Measurements from ENCODE around the gene CALML3. TPM values are rescaled to one million over a fixed set of nuclear protein-coding genes. Genes with fewer than 3 reads are reported as not detected.

CALML3 gene
- total and polyA plus RNA-seq, 2 of the 8 experiments (the other 6 are each of a cell fraction or from before 2014, with no cell fraction given) = not detected

DNA sequence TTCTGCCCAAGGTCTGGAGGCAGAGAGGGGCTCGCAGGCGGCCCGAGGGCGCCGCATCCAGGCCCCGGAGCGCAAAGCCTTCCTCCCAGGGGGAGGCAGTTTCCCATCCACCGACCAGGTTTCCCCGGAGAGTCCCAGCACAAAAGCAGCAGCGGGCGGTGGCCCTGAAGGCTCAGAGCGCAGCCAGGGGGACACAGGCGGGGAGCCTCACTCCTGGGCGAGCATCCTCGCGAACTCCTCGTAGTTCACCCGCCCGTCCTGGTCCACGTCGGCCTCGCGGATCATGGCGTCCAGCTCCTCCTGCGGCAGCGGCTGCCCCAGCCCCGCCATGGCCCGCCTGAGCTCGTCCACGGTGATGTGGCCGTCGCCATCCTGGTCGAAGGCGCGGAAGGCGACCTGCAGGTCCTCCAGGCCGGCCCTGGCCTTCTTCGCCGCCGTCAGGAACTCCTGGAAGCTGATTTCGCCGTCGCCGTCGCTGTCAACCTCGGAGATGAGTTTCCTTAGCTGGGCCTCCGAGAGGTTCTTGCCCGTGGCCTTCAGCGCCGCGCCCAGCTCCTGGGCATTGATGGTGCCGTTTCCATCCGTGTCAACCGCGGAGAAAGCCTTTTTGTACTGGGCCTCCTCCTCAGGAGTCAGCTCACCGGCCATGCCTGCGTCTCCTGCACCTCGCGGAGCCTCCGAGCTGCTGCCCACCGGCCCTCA lies 25.8 kb upstream of the CALML3 start (continued):
- TF ChIP-seq, protein P1, sequence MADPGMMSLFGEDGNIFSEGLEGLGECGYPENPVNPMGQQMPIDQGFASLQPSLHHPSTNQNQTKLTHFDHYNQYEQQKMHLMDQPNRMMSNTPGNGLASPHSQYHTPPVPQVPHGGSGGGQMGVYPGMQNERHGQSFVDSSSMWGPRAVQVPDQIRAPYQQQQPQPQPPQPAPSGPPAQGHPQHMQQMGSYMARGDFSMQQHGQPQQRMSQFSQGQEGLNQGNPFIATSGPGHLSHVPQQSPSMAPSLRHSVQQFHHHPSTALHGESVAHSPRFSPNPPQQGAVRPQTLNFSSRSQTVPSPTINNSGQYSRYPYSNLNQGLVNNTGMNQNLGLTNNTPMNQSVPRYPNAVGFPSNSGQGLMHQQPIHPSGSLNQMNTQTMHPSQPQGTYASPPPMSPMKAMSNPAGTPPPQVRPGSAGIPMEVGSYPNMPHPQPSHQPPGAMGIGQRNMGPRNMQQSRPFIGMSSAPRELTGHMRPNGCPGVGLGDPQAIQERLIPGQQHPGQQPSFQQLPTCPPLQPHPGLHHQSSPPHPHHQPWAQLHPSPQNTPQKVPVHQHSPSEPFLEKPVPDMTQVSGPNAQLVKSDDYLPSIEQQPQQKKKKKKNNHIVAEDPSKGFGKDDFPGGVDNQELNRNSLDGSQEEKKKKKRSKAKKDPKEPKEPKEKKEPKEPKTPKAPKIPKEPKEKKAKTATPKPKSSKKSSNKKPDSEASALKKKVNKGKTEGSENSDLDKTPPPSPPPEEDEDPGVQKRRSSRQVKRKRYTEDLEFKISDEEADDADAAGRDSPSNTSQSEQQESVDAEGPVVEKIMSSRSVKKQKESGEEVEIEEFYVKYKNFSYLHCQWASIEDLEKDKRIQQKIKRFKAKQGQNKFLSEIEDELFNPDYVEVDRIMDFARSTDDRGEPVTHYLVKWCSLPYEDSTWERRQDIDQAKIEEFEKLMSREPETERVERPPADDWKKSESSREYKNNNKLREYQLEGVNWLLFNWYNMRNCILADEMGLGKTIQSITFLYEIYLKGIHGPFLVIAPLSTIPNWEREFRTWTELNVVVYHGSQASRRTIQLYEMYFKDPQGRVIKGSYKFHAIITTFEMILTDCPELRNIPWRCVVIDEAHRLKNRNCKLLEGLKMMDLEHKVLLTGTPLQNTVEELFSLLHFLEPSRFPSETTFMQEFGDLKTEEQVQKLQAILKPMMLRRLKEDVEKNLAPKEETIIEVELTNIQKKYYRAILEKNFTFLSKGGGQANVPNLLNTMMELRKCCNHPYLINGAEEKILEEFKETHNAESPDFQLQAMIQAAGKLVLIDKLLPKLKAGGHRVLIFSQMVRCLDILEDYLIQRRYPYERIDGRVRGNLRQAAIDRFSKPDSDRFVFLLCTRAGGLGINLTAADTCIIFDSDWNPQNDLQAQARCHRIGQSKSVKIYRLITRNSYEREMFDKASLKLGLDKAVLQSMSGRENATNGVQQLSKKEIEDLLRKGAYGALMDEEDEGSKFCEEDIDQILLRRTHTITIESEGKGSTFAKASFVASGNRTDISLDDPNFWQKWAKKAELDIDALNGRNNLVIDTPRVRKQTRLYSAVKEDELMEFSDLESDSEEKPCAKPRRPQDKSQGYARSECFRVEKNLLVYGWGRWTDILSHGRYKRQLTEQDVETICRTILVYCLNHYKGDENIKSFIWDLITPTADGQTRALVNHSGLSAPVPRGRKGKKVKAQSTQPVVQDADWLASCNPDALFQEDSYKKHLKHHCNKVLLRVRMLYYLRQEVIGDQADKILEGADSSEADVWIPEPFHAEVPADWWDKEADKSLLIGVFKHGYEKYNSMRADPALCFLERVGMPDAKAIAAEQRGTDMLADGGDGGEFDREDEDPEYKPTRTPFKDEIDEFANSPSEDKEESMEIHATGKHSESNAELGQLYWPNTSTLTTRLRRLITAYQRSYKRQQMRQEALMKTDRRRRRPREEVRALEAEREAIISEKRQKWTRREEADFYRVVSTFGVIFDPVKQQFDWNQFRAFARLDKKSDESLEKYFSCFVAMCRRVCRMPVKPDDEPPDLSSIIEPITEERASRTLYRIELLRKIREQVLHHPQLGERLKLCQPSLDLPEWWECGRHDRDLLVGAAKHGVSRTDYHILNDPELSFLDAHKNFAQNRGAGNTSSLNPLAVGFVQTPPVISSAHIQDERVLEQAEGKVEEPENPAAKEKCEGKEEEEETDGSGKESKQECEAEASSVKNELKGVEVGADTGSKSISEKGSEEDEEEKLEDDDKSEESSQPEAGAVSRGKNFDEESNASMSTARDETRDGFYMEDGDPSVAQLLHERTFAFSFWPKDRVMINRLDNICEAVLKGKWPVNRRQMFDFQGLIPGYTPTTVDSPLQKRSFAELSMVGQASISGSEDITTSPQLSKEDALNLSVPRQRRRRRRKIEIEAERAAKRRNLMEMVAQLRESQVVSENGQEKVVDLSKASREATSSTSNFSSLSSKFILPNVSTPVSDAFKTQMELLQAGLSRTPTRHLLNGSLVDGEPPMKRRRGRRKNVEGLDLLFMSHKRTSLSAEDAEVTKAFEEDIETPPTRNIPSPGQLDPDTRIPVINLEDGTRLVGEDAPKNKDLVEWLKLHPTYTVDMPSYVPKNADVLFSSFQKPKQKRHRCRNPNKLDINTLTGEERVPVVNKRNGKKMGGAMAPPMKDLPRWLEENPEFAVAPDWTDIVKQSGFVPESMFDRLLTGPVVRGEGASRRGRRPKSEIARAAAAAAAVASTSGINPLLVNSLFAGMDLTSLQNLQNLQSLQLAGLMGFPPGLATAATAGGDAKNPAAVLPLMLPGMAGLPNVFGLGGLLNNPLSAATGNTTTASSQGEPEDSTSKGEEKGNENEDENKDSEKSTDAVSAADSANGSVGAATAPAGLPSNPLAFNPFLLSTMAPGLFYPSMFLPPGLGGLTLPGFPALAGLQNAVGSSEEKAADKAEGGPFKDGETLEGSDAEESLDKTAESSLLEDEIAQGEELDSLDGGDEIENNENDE (IDR thresholded peaks at IDR 0.05; ENCODE audit: insufficient replicate concordance, low read length) = no peak

Data from H1 (cell line).